NCI-H1417 (cell line): ENCODE measurements around the gene KHSRP.

Source experiments
- DNase-seq, 3 experiments: peaks; one replicate each; lab custom pipeline; 2025; lab: John Stamatoyannopoulos, UW

The KHSRP gene

GRCh38 chr19:6392221-6393073 lies 32.2 kb downstream of the KHSRP start:
- DNase-seq = no peak

GRCh38 chr19:6387372-6387771 lies 37.2 kb downstream of the KHSRP start:
- no peak for DNase-seq

GRCh38 chr19:6384381-6384780 lies 40.2 kb downstream of the KHSRP start:
- DNase-seq = no peak

GRCh38 chr19:6383188-6383587 lies 41.4 kb downstream of the KHSRP start:
- no peak for DNase-seq

- DNase-seq = no peak
These were observed 43.4 kb downstream of the KHSRP start for GRCh38 chr19:6381030-6381750.

- DNase-seq = no peak
These were observed 44.9 kb downstream of the KHSRP start for GRCh38 chr19:6379744-6380143.

- DNase-seq = no peak
These were observed 46.1 kb downstream of the KHSRP start for GRCh38 chr19:6378486-6378885.

- no peak for DNase-seq
These were observed 46.6 kb downstream of the KHSRP start for GRCh38 chr19:6378041-6378440.

- no peak for DNase-seq
These were observed 48.0 kb downstream of the KHSRP start for GRCh38 chr19:6376512-6377190.

GRCh38 chr19:6375411-6376010 lies 49.1 kb downstream of the KHSRP start, which contains the start of gene PSPN:
Gene PSPN (minus strand): TSS chr19:6375933. CDS start chr19:6375849, 84 bp downstream.
- no peak for DNase-seq

- no peak for DNase-seq
These were observed 49.8 kb downstream of the KHSRP start for GRCh38 chr19:6374711-6375410.

GRCh38 chr19:6374161-6374709 lies 50.4 kb downstream of the KHSRP start:
- no peak for DNase-seq

- DNase-seq = no peak
These were observed 50.9 kb downstream of the KHSRP start for GRCh38 chr19:6373813-6374108.

GRCh38 chr19:6373096-6373812 lies 51.4 kb downstream of the KHSRP start:
- peak; percentile 91 to 98 (median 95) for DNase-seq

- peak; percentile 92 to 100 (median 99) for DNase-seq
These were observed 52.0 kb downstream of the KHSRP start, which contains the start of gene ALKBH7 for GRCh38 chr19:6372594-6373095. Gene ALKBH7 (plus strand): TSS chr19:6372794. CDS start chr19:6372821, 27 bp downstream.

GRCh38 chr19:6364353-6364752 lies 60.3 kb downstream of the KHSRP start:
- no peak for DNase-seq
